GM21515 (cell line): ENCODE data around the gene ANKRD30A.
"Not testable (repeated sequence)": the region's sequence is repeated elsewhere in the genome, so short reads cannot be mapped to it uniquely, and the experiment has no call there.

ENCODE experiments used
- ATAC-seq: cut with Tn5 transposase; IDR thresholded peaks from one replicate; pipeline ENCODE4 v1.9.1; 2021; ENCODE audit not compliant: unreplicated experiment

Gene ANKRD30A

DNA sequence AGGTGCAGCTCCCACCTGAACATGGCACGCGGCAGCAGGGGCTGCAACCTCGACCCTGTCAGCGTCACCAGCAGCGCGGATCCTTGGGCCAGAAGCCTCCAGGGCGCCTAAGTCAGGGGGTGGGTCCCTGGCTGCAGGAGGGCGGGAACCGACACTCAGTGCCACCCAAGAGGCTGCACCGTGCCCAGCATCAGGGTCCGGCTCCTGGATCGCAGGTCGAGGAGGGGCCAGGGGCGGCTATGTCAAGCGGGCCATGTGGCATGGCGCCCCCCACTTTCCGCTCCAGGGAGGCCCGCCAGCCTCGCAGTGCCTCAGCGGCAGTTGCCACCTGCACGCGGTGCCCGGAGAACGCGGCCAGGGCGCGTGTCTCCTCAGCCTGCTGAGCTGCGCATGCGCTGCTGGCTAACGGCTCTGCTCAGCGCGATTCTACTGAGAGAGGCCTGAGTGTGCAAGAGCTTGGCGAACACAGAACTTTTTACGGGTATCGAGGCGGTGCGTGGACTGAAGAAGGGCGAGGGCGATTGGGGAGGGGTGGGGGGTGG, at the start of gene ANKRD30A:
ANKRD30A (plus strand) TSS at position 408 of the 542 bp plus-strand sequence. CDS start 190 bp downstream, outside the sequence.
- no peak for ATAC-seq

DNA sequence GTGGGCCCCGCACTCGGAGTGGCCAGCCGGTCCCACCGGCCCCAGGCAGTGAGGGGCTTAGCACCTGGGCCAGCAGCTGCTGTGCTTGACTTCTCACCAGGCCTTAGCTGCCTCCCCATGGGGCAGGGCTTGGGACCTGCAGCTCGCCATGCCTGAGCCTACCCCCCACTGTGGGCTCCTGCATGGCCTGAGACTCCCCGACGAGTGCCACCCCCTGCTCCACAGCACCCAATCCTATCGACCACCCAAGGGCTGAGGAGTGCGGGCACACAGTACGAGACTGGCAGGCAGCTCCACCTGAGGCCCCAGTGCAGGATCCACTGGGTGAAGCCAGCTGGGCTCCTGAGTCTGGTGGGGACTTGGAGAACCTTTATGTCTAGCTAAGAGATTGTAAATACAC, 49.3 kb upstream of the ANKRD30A start:
- not testable (repeated sequence) for ATAC-seq

- ATAC-seq, result no peak
Measured at GRCh38 chr10:37095792-37096573, 29.4 kb upstream of the ANKRD30A start.

- no peak for ATAC-seq
Measured at GRCh38 chr10:37101261-37101660, 24.1 kb upstream of the ANKRD30A start.

GRCh38 chr10:37109000-37109399, 16.4 kb upstream of the ANKRD30A start:
- ATAC-seq, result no peak

DNA sequence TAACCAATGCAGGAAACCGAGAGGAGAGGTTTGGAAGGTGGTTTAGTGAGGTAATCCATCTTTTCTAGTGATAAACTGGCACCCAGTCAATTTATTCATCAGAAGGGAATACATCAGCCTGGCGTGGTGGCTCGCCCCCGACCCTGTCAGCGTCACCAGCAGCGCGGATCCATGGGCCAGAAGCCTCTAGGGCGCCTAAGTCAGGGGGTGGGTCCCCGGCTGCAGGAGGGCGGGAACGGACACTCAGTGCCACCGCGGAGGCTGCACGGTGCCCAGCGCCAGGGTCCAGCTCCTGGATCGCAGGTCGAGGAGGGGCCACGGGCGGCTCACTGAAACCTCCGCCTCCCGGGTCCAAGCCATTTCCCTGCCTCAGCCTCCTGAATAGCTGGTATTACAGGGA, 866 bp upstream of the ANKRD30A start:
- no peak for ATAC-seq

DNA sequence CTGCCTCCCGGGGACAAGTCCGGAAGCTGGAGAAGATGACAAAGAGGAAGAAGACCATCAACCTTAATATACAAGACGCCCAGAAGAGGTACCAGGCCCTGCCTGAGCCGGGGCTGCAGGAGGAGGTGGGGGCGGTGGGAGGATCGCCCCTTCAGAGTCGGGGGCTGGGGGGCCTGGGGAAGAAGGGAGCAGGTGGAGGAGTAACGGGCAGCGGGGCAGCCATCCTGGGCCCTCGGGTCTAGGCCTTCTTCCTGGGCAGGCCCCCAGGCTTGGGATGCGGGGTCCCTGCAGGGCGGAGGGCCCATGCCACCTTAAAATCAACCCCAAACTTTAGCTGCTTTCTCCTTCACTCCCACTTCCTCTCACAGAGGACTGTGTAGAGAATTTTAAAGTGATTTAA, 523 bp downstream of the ANKRD30A start:
- ATAC-seq, result no peak

DNA sequence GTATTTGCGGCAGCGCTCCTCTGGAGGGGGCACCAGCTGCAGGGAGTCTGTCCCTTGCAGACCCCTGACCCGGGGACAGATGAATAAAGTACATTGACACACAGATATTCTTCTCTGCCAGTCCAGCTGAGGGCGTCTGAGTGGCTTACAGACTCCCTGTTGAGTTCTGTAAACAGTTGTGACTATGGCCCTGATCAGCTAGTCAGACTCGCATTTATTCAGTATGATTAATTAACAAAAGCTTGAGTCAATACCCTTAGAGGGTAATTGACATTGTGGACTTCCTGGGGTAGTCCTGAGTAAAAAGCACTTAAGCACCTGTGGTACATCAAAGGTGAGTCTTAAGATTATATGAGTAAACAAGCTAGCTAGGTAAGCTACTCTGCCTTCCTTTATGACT, 21.0 kb downstream of the ANKRD30A start:
- ATAC-seq, result no peak

DNA sequence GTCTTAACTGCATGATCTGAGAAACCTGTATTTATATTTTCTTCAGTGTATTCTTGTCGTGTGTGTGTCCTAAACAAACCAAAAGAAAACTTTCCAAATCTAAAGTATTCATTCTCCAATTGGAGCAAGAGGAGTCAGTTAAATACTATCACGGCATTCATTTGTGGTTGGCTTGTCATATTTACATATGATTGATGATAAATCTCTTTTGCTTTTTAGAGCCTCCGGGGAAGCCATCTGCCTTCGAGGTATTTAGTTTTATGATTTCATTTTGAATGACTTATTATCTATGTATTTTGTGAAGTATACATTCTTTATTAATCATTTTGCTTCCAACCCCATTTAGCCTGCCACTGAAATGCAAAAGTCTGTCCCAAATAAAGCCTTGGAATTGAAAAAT, 37.0 kb downstream of the ANKRD30A start:
- not testable (repeated sequence) for ATAC-seq

DNA sequence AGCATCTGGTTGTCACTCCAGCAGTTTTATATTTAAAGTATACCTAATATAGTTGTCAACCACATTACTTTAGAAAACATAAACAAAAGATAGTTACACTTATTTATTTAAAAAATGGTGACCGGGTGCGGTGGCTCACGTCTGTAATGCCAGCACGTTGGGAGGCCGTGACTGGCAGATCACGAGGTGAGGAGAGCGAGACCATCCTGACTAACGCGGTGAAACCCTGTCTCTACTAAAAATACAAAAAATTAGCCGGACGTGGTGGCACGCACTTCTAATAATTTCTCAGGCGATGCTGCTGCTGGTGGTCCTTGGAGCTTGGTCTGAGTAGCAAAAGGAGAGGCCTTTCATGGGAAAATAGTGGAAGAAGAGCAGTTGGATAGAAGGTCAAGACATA, 46.5 kb downstream of the ANKRD30A start:
- not testable (repeated sequence) for ATAC-seq

GRCh38 chr10:37178296-37178695, 52.9 kb downstream of the ANKRD30A start:
- ATAC-seq, result not testable (repeated sequence)

DNA sequence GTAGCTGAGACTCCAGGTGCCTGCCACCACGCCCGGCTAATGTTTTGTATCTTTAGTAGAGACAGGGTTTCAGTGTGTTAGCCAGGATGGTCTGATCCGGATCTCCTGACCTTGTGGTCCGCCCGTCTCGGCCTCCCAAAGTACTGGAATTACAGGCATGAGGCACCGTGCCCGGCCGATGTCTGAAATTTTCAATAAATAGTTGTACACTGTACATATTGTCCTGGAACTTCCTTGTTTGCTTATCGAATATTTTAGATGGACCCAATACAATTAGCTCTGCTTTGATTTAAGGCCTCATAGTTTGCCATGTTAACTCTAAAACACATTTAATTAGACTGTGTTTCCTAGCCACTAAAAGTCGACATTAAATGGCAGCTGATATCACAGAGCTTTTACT, 57.3 kb downstream of the ANKRD30A start:
- ATAC-seq, result not testable (repeated sequence)

- no peak for ATAC-seq
Measured at GRCh38 chr10:37206132-37206531, 80.7 kb downstream of the ANKRD30A start.

GRCh38 chr10:37220866-37221265, 95.5 kb downstream of the ANKRD30A start:
- no peak for ATAC-seq

GRCh38 chr10:37222046-37222445, 96.6 kb downstream of the ANKRD30A start:
- ATAC-seq, result no peak

- no peak for ATAC-seq
Measured at GRCh38 chr10:37225163-37225562, 99.8 kb downstream of the ANKRD30A start.

- no peak for ATAC-seq
Measured at GRCh38 chr10:37226524-37226923, 101.1 kb downstream of the ANKRD30A start.

GRCh38 chr10:37234692-37235091, 109.3 kb downstream of the ANKRD30A start:
- no peak for ATAC-seq

GRCh38 chr10:37236093-37236492, 110.7 kb downstream of the ANKRD30A start:
- no peak for ATAC-seq

GRCh38 chr10:37240223-37240622, 114.8 kb downstream of the ANKRD30A start:
- no peak for ATAC-seq

GRCh38 chr10:37246637-37247036, 121.2 kb downstream of the ANKRD30A start:
- ATAC-seq, result no peak

DNA sequence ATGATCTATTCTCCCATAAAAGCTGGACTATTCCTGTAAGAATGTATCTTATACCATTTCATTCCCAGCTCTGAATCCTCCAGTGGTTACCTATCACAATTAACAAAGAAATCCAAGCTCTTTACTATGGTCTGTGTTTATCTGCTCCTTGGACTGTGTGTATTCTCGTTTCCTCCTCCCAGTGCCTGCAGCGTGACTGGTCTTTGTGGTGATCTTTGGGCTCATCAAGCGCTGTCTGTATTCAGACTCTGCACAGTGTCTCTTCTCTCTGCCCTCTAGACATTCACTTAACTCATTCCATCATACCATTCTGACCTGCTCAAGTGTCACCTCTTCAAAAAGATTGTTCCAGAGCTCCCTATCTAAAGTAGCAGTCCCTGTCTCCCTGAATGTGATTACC, 130.4 kb downstream of the ANKRD30A start:
- not testable (repeated sequence) for ATAC-seq

- no peak for ATAC-seq
Measured at GRCh38 chr10:37263304-37263703, 137.9 kb downstream of the ANKRD30A start.
